ENCODE measurements around the gene DCAF10. TPM values are rescaled to one million over a fixed set of nuclear protein-coding genes. Genes with fewer than 3 reads are reported as not detected.

Gene DCAF10
- total and polyA plus RNA-seq, 2 donors (not counting 1 experiment from before 2014, with no cell fraction given), result 9.5 to 22.1 TPM

DNA sequence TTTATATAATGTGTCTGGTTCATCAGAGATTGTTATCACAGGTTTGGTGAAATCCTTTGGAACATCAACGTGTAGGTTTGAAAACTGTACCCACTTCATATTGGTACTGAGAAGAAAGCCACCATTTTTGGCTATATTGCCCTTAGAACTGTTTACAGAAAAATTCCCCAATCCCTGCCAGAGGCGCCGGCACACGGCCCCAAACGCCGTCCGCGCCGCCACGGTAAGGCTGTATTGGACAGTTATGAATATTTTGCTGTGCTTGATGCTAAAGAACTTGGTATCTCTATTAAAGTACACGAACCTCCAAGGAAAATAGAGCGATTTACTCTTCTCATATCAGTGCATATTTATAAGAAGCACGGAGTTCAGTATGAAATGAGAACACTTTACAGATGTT is 35.2 kb downstream of the DCAF10 start:
- CTCF ChIA-PET, result no interaction called here
- no peak for TF ChIP-seq EZH2 (IDR thresholded peaks at IDR 0.05; ENCODE audit: borderline replicate concordance, insufficient read depth, low read depth, low read length, poor library complexity, severe bottlenecking)
- TF ChIP-seq, protein P1, sequence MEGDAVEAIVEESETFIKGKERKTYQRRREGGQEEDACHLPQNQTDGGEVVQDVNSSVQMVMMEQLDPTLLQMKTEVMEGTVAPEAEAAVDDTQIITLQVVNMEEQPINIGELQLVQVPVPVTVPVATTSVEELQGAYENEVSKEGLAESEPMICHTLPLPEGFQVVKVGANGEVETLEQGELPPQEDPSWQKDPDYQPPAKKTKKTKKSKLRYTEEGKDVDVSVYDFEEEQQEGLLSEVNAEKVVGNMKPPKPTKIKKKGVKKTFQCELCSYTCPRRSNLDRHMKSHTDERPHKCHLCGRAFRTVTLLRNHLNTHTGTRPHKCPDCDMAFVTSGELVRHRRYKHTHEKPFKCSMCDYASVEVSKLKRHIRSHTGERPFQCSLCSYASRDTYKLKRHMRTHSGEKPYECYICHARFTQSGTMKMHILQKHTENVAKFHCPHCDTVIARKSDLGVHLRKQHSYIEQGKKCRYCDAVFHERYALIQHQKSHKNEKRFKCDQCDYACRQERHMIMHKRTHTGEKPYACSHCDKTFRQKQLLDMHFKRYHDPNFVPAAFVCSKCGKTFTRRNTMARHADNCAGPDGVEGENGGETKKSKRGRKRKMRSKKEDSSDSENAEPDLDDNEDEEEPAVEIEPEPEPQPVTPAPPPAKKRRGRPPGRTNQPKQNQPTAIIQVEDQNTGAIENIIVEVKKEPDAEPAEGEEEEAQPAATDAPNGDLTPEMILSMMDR (IDR thresholded peaks at IDR 0.05), result no peak
- H3K4me3 Mint-ChIP-seq, result no peak overlapping the region
- Histone ChIP-seq H3K4me2 (replicated peaks; ENCODE audit: low read depth, low read length, poor library complexity, severe bottlenecking) (no peak overlapping the region), H3K79me2 (ENCODE audit: control insufficient read depth, insufficient read depth, low read length) (no peaks in the 10 kb centered on the region), H3K36me3 (replicated peaks in 1 of 2; ENCODE audit: control extremely low read depth in 1 of 2, control insufficient read depth in 1 of 2, extremely low read depth in 1 of 2, insufficient read depth in 2 of 2, low read length in 1 of 2) (peaks cover 0 to 4% of the 10 kb centered on the region in 2 experiments), H3K27ac (ENCODE audit: low read length in 2 of 2) (no peak overlapping the region), H3K9ac (ENCODE audit: low read length) (no peak overlapping the region), H3K4me1 (ENCODE audit: control insufficient read depth in 2 of 2, insufficient read depth in 2 of 2, low read length in 2 of 2) (no peaks in the 10 kb centered on the region), H3K9me3 (ENCODE audit: control extremely low read depth in 1 of 3, control insufficient read depth in 2 of 3, insufficient read depth in 1 of 3, low read length in 2 of 3) (no peaks in the 10 kb centered on the region), H3K4me3 (ENCODE audit: control extremely low read depth in 1 of 5, extremely low read depth in 1 of 5, insufficient read depth in 1 of 5, low read depth in 2 of 5, low read length in 4 of 5) (no peak overlapping the region), H2AFZ (ENCODE audit: insufficient read depth, low read depth, low read length, poor library complexity, severe bottlenecking) (no peak overlapping the region), H3K27me3 (replicated peaks in 1 of 4; ENCODE audit: control extremely low read depth in 1 of 4, control insufficient read depth in 3 of 4, insufficient read depth in 4 of 4, low read length in 3 of 4) (no peaks in the 10 kb centered on the region), H4K20me1 (ENCODE audit: control insufficient read depth, insufficient read depth, low read length, poor library complexity, severe bottlenecking) (no peaks in the 10 kb centered on the region)
- no peaks in the 10 kb centered on the region for H3K9me3 Mint-ChIP-seq (ENCODE audit: insufficient read depth)
- H3K27me3 Mint-ChIP-seq, result no peaks in the 10 kb centered on the region
- H3K27ac Mint-ChIP-seq, result no peak overlapping the region
- DNase-seq (no peak), ATAC-seq (ENCODE audit: low read depth) (no peak)
- 100% methylated on average over 4 of the region's 13 CpGs for WGBS (ENCODE audit: insufficient coverage)
- no peaks in the 10 kb centered on the region for H3K4me1 Mint-ChIP-seq
- intact Hi-C loops (cut with micrococcal nuclease), result no loop called here
- POLR2A ChIA-PET, result no interaction called here

DNA sequence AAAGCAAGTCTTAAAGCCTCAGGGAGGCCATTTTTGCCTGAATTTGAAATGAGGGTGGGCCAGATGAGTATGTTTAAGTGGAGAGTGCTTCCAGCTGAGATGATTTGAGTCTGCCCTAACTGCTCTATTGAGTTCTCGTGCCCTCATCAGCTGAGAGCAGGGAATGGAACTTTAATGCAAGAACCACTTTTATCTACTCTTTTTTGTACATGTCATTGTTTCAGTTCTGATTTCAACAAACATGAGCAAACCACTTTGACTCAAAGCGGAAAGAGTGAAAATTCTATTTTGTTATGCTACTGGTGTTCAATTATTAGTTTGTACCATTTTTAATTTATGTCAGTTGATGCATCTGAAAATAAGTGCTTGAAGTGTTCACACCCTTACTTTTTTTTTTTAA is 35.8 kb downstream of the DCAF10 start:
- Histone ChIP-seq H3K79me2 (ENCODE audit: control insufficient read depth, insufficient read depth, low read length) (no peaks in the 10 kb centered on the region), H3K27me3 (replicated peaks in 1 of 4; ENCODE audit: control extremely low read depth in 1 of 4, control insufficient read depth in 3 of 4, insufficient read depth in 4 of 4, low read length in 3 of 4) (no peaks in the 10 kb centered on the region), H3K4me1 (ENCODE audit: control insufficient read depth in 2 of 2, insufficient read depth in 2 of 2, low read length in 2 of 2) (no peaks in the 10 kb centered on the region), H2AFZ (ENCODE audit: insufficient read depth, low read depth, low read length, poor library complexity, severe bottlenecking) (no peak overlapping the region), H3K4me2 (replicated peaks; ENCODE audit: low read depth, low read length, poor library complexity, severe bottlenecking) (no peak overlapping the region), H3K36me3 (replicated peaks in 1 of 2; ENCODE audit: control extremely low read depth in 1 of 2, control insufficient read depth in 1 of 2, extremely low read depth in 1 of 2, insufficient read depth in 2 of 2, low read length in 1 of 2) (peaks cover 0 to 4% of the 10 kb centered on the region in 2 experiments), H4K20me1 (ENCODE audit: control insufficient read depth, insufficient read depth, low read length, poor library complexity, severe bottlenecking) (no peaks in the 10 kb centered on the region), H3K4me3 (ENCODE audit: control extremely low read depth in 1 of 5, extremely low read depth in 1 of 5, insufficient read depth in 1 of 5, low read depth in 2 of 5, low read length in 4 of 5) (no peak overlapping the region), H3K9ac (ENCODE audit: low read length) (no peak overlapping the region), H3K27ac (ENCODE audit: low read length in 2 of 2) (no peak overlapping the region), H3K9me3 (ENCODE audit: control extremely low read depth in 1 of 3, control insufficient read depth in 2 of 3, insufficient read depth in 1 of 3, low read length in 2 of 3) (no peaks in the 10 kb centered on the region)
- no peaks in the 10 kb centered on the region for H3K4me1 Mint-ChIP-seq
- ChIA-PET POLR2A (no interaction called here), CTCF (no interaction called here)
- no peak overlapping the region for H3K27ac Mint-ChIP-seq
- no peak overlapping the region for H3K4me3 Mint-ChIP-seq
- no peaks in the 10 kb centered on the region for H3K27me3 Mint-ChIP-seq
- no CpG with 5 or more reads among the region's 2 CpGs for WGBS (ENCODE audit: insufficient coverage)
- DNase-seq, result no peak
- TF ChIP-seq, protein P1 (IDR thresholded peaks at IDR 0.05), result no peak
- TF ChIP-seq EZH2 (IDR thresholded peaks at IDR 0.05; ENCODE audit: borderline replicate concordance, insufficient read depth, low read depth, low read length, poor library complexity, severe bottlenecking), result no peak
- ATAC-seq (ENCODE audit: low read depth), result no peak
- intact Hi-C loops (cut with micrococcal nuclease), result no loop called here
- no peaks in the 10 kb centered on the region for H3K9me3 Mint-ChIP-seq (ENCODE audit: insufficient read depth)

All from B cell (primary cell).